BLaER1 (cell line): ENCODE data around the gene SEC11A.

ENCODE experiments used
- H3K27ac ChIP-seq: shearing (Covaris generic); formaldehyde crosslinking; 2 replicates; pipeline ENCODE4 v1.8.1; 2022
- H3K27me3 ChIP-seq: shearing (Covaris generic); formaldehyde crosslinking; 2 replicates; pipeline ENCODE4 v1.8.1; 2022
- H3K36me3 ChIP-seq: shearing (Covaris generic); formaldehyde crosslinking; 2 replicates; pipeline ENCODE4 v1.8.1; 2022
- H3K4me1 ChIP-seq: shearing (Covaris generic); formaldehyde crosslinking; 2 replicates; pipeline ENCODE4 v1.8.1; 2022
- H3K4me2 ChIP-seq: shearing (Covaris generic); formaldehyde crosslinking; 2 replicates; pipeline ENCODE4 v1.8.1; 2022
- H3K4me3 ChIP-seq: shearing (Covaris generic); formaldehyde crosslinking; 2 replicates; pipeline ENCODE4 v1.8.1; 2022
- H3K9ac ChIP-seq: shearing (Covaris generic); formaldehyde crosslinking; 2 replicates; pipeline ENCODE4 v1.8.1; 2022
- H3K9me3 ChIP-seq: shearing (Covaris generic); formaldehyde crosslinking; 2 replicates; pipeline ENCODE4 v1.8.1; 2022
- H4K20me1 ChIP-seq: shearing (Covaris generic); formaldehyde crosslinking; 2 replicates; pipeline ENCODE4 v1.8.1; 2022
- Cebpa-rat ChIP-seq: shearing (Covaris generic); IDR thresholded peaks from 2 replicates; pipeline ENCODE4 v1.8.1; 2022

The SEC11A gene

DNA sequence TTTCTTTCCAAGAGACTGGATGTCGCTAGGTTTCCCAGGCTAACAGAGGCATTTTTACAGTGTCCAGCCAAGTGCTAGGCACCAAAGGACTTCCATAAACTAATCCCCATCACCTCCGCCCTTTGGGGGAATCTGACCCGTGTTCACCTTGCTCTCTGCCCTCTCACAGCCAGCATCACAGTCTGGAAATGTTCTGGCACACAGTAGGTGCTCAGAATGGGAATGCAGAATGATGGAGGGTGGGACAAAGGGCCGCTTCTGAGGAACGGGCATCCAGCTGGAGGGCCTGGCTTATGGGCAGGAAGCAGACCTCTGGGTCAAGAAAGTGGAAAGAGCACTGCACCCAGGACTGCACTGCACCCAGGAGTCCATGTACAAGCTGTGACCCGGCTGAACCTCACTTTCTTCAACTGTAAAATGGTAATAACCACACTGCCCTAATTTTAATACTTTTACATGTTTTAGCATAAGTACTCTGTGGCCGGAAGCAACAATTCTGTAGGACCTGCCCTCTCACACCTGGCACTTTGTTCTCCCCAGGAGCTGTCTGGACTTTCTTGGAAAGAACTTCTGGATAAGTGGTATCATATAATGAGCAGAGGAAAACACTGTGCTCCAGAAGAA, 57.0 kb downstream of the SEC11A start:
- TF ChIP-seq Cebpa-rat = no peak
- Histone ChIP-seq H3K4me2 (peak overlapping the region; percentile 97), H3K9me3 (no peaks in the 10 kb centered on the region), H3K27ac (peak overlapping the region; percentile 85), H3K27me3 (no peaks in the 10 kb centered on the region), H4K20me1 (no peaks in the 10 kb centered on the region), H3K4me3 (peak overlapping the region; percentile 69), H3K9ac (peak overlapping the region; percentile 81), H3K4me1 (peaks cover 44% of the 10 kb centered on the region), H3K36me3 (no peaks in the 10 kb centered on the region; the same call in 1 of the 2 replicates)

DNA sequence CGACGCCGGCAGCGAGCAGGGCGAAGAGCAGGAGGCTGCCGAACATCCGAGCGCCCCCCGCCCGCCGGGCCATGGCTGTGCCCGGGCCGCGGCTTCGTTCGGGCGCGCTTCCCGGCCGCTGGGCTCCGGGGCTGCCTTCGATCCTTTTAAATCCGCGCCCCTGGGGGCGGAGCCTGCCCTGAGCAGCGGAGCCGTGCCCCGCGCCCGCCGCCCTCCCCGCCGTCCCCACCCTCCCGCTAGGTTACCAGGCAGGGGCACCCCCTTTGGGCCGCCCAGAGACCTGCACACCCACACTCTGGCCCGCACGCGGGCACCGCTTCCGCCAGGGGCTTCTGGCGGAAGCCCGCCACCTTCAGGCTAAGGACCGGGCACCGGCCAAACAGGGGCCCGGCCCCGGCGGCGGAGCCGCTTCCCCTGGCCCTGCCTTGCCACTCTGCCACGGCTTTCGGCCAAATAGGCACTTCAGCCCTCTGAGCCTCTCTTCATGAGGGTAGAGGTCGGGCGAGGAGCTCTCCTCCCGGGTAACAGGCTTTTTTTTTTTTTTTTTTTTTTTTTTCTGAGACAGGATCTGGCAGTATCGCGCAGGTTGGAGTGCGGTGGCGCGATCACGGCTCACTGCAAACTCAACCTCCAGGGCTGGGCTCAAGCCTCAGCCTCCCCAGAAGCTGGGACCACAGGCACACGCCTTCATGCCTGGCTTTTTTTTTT, 57.7 kb downstream of the SEC11A start, which contains the start of gene NMB:
Gene NMB, minus strand, starts transcription at position 120 of the 708 bp plus-strand sequence. Its CDS starts 47 bp downstream, at position 73.
- no peaks in the 10 kb centered on the region for H3K27me3 ChIP-seq
- no peaks in the 10 kb centered on the region for H3K9me3 ChIP-seq
- peak within 1 kb of the TSS; percentile 85 for H3K27ac ChIP-seq
- H3K36me3 ChIP-seq = no peaks in the 10 kb centered on the region; the same call in 1 of the 2 replicates
- peak within 1 kb of the TSS; percentile 69 for H3K4me3 ChIP-seq
- TF ChIP-seq Cebpa-rat = no peak
- H3K9ac ChIP-seq = peak within 1 kb of the TSS; percentile 81
- H3K4me1 ChIP-seq = peaks cover 50% of the 10 kb centered on the region
- H4K20me1 ChIP-seq = no peaks in the 10 kb centered on the region
- peak within 1 kb of the TSS; percentile 97 for H3K4me2 ChIP-seq

DNA sequence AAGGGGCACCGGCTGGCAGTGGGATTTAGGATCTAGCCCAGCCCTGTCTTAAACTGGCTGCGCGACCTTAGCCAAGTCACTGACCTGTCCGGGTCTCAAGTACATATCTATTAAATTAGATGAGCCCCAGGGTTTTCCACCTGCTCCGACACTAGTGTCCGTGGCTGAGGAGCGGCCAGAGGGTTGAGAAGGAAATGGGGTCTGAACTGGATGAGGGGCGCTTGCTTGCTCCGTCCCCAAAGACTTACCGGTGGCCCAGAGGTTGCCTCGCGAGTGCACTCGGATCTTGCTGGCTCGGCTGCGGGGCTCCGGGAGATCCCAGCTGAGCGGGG, 58.2 kb downstream of the SEC11A start:
- Histone ChIP-seq H4K20me1 (no peaks in the 10 kb centered on the region), H3K9ac (peak overlapping the region; percentile 81), H3K27me3 (no peaks in the 10 kb centered on the region), H3K4me3 (peak overlapping the region; percentile 69), H3K4me2 (peak overlapping the region; percentile 97), H3K27ac (peak overlapping the region; percentile 70; the same call in 1 of the 2 replicates), H3K36me3 (0 out of 2 replicates have a peak, but pooled peaks cover 2% of the 10 kb centered on the region), H3K4me1 (peaks cover 55% of the 10 kb centered on the region), H3K9me3 (no peaks in the 10 kb centered on the region)
- TF ChIP-seq Cebpa-rat = no peak

DNA sequence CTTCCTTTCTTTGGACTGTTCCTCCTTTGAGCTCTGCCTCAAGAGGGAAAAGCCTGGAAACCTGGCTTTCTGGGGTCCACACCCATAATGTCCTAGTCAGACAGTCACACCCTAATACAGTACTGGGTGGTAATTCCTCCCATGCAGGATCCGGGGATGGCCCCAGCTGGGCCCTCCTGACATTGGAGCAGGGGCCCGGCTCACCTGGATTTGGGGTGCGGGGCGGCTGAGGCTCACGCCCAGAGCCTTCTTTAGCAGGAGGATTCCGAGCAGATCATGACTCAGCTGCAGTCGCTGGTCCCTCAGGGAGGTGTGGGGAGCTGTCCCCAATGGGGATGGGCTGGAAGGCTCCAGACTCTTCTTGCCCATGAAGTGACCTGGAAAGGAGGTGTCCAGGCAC, 59.0 kb downstream of the SEC11A start:
- no peak for TF ChIP-seq Cebpa-rat
- peak overlapping the region; percentile 81; the same call in 1 of the 2 replicates for H3K9ac ChIP-seq
- peaks cover 62% of the 10 kb centered on the region for H3K4me1 ChIP-seq
- no peaks in the 10 kb centered on the region for H3K27me3 ChIP-seq
- H3K4me2 ChIP-seq = peak overlapping the region; percentile 97
- H3K27ac ChIP-seq = no peak overlapping the region; the same call in 1 of the 2 replicates
- peaks cover 9% of the 10 kb centered on the region for H3K36me3 ChIP-seq
- H3K4me3 ChIP-seq = no peak overlapping the region; the same call in 1 of the 2 replicates
- no peaks in the 10 kb centered on the region for H4K20me1 ChIP-seq
- no peaks in the 10 kb centered on the region for H3K9me3 ChIP-seq

DNA sequence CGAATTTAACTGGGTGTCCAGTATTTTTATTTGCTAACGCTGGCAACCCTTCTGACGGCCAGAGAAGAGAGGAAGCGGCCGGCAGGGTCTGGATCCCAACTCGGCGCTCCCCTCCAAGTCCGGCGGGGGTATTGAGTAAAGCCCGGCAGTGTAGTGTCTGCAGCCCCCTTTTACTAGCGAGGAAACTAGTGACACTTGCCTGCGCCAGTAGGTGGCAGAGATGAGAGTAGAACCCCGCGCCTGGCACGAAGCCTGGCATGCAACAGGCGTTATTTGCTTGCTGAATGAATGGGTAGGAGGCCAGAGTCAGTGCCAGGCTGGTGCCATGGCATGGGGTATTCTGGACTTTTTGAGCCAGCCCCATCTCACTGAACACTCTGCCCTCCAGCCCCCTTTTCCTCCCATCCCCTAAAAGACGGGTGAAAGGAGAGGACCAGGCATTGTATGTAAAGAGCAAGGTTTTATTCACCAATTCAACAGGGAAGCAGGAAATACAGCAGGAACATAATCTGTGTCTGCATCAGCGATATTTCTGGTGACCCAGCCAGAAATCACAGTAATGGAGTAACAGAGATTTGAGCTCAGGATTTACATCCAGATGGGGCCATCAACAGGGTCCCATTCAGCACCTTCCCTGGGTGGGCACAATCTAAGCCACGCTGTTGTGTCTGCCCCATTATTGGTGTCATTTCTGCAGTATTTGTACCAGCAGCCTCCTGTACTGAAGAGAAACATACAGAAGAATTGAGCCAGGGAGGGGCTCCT, 61.1 kb downstream of the SEC11A start:
- Histone ChIP-seq H3K4me2 (peak overlapping the region; percentile 96), H3K27ac (peak overlapping the region; percentile 78), H3K36me3 (peaks cover 30% of the 10 kb centered on the region), H3K27me3 (no peaks in the 10 kb centered on the region), H4K20me1 (no peaks in the 10 kb centered on the region), H3K4me3 (peak overlapping the region; percentile 76), H3K4me1 (peaks cover 61% of the 10 kb centered on the region), H3K9me3 (no peaks in the 10 kb centered on the region), H3K9ac (peak overlapping the region; percentile 86)
- no peak for TF ChIP-seq Cebpa-rat

- Histone ChIP-seq H4K20me1 (no peaks in the 10 kb centered on the region), H3K27ac (peak within 1 kb of the TSS; percentile 78), H3K4me2 (peak within 1 kb of the TSS; percentile 96), H3K36me3 (peaks cover 38% of the 10 kb centered on the region), H3K4me3 (peak within 1 kb of the TSS; percentile 76), H3K4me1 (peaks cover 53% of the 10 kb centered on the region), H3K9ac (peak within 1 kb of the TSS; percentile 86), H3K9me3 (no peaks in the 10 kb centered on the region), H3K27me3 (no peaks in the 10 kb centered on the region)
- no peak for TF ChIP-seq Cebpa-rat
Measured at GRCh38 chr15:84653910-84654688, 61.8 kb downstream of the SEC11A start, which contains the start of gene WDR73. Gene WDR73 (minus strand): TSS chr15:84654283. CDS start chr15:84654274, 9 bp downstream.

- H3K9me3 ChIP-seq = no peaks in the 10 kb centered on the region
- H3K27ac ChIP-seq = peak overlapping the region; percentile 78
- no peaks in the 10 kb centered on the region for H3K27me3 ChIP-seq
- H3K9ac ChIP-seq = peak overlapping the region; percentile 86
- peaks cover 44% of the 10 kb centered on the region for H3K36me3 ChIP-seq
- no peaks in the 10 kb centered on the region for H4K20me1 ChIP-seq
- TF ChIP-seq Cebpa-rat = no peak
- peaks cover 48% of the 10 kb centered on the region for H3K4me1 ChIP-seq
- H3K4me2 ChIP-seq = peak overlapping the region; percentile 96
- peak overlapping the region; percentile 76 for H3K4me3 ChIP-seq
Measured at GRCh38 chr15:84653584-84653909, 62.4 kb downstream of the SEC11A start.

- no peaks in the 10 kb centered on the region for H3K9me3 ChIP-seq
- H3K4me3 ChIP-seq = no peak overlapping the region
- H3K4me2 ChIP-seq = no peak overlapping the region
- no peak overlapping the region for H3K9ac ChIP-seq
- H3K4me1 ChIP-seq = peaks cover 25% of the 10 kb centered on the region
- H4K20me1 ChIP-seq = no peaks in the 10 kb centered on the region
- no peaks in the 10 kb centered on the region for H3K27me3 ChIP-seq
- peaks cover 82% of the 10 kb centered on the region for H3K36me3 ChIP-seq
- H3K27ac ChIP-seq = no peak overlapping the region
- no peak for TF ChIP-seq Cebpa-rat
Measured at GRCh38 chr15:84649706-84650105, 66.2 kb downstream of the SEC11A start.

GRCh38 chr15:84648539-84648938, 67.4 kb downstream of the SEC11A start:
- no peak overlapping the region for H3K4me3 ChIP-seq
- H3K27me3 ChIP-seq = no peaks in the 10 kb centered on the region
- peaks cover 23% of the 10 kb centered on the region for H3K4me1 ChIP-seq
- H3K4me2 ChIP-seq = no peak overlapping the region
- H3K9ac ChIP-seq = peak overlapping the region; percentile 30; the same call in 1 of the 2 replicates
- H3K36me3 ChIP-seq = peaks cover 94% of the 10 kb centered on the region
- TF ChIP-seq Cebpa-rat = no peak
- H3K9me3 ChIP-seq = no peaks in the 10 kb centered on the region
- no peaks in the 10 kb centered on the region for H4K20me1 ChIP-seq
- no peak overlapping the region for H3K27ac ChIP-seq
